Mesodermal cell (in vitro differentiated cells): ENCODE results near the gene RWDD4.
"Not testable (repeated sequence)": the region's sequence is repeated elsewhere in the genome, so short reads cannot be mapped to it uniquely, and the experiment has no call there.

Experiments used
- H3K27ac ChIP-seq: 2 replicates; pipeline ENCODE4 v1.7.0; 2013; ENCODE audit warnings: mild to moderate bottlenecking, low read depth, low read length, moderate library complexity; ENCODE audit not compliant: severe bottlenecking
- H3K36me3 ChIP-seq: 2 replicates; pipeline ENCODE4 v1.7.1; 2013; ENCODE audit warnings: mild to moderate bottlenecking, low read length, moderate library complexity; ENCODE audit not compliant: control insufficient read depth, insufficient read depth
- H3K4me1 ChIP-seq: one replicate; pipeline ENCODE4 v1.7.1; 2013; ENCODE audit warnings: mild to moderate bottlenecking, low read length; ENCODE audit not compliant: insufficient read depth, control insufficient read depth, poor library complexity, severe bottlenecking
- H3K4me3 ChIP-seq: 2 replicates; pipeline ENCODE4 v1.7.0; 2013; ENCODE audit warnings: low read length, control low read depth, mild to moderate bottlenecking; ENCODE audit not compliant: insufficient read depth, poor library complexity, severe bottlenecking; ENCODE audit errors: extremely low read depth
- H3K9me3 ChIP-seq: 2 replicates; pipeline ENCODE4 v1.7.1; 2013; ENCODE audit warnings: mild to moderate bottlenecking, low read length, moderate library complexity; ENCODE audit not compliant: control insufficient read depth
- WGBS, 2 experiments: methylation state at CpG; one replicate each; pipeline ENCODE4 v1.1.5; 2013; ENCODE audit warnings: missing lambda C conversion rate in 2 of 2; ENCODE audit not compliant: insufficient coverage in 2 of 2; 5-methylcytosine and 5-hydroxymethylcytosine counted together

RWDD4 gene

DNA sequence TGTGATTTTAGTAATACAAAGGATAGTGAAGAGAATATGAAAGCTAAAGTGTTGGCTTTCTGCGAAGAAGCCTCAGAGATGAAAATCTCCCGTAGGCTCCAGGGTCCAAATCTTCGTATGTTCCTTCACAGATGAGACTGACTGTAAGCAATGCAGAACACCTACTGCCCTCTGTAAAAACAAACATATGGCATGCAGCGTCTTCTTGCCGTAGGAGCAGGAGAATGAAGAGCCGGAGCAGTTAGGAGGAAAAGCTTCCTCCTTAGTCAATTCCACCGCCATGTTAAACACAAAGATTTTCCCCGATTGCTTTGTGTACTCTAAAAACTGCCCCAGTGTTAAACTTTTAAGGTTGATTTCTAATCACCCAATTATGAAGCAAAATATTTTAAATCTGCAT lies 22.5 kb downstream of the RWDD4 start:
- Histone ChIP-seq H3K9me3 (no peaks in the 10 kb centered on the region), H3K4me1 (no peaks in the 10 kb centered on the region), H3K36me3 (no peaks in the 10 kb centered on the region), H3K27ac (no peak overlapping the region), H3K4me3 (no peak overlapping the region)
- WGBS, 2 experiments, result 86 to 89% methylated on average over 7 to 8 of the region's 8 CpGs

DNA sequence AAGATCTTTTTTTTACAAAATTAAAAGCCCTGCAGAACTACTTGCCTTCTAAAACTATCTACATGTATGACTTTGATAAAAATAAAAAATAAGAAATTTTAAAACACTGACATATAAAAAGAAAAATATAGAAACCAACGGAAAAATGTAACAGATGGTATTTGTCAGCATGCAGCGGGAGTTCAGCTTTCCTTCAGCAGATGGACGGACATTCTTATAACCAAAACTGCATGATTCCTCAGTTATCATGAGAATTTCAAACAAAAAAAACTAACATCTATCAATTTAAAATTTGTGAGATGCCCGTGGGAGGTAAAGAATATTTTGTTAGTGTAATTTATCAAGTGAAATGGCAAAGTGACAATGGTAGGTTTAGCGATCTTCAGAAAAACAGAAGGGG lies 23.2 kb downstream of the RWDD4 start:
- Histone ChIP-seq H3K4me1 (no peaks in the 10 kb centered on the region), H3K36me3 (no peaks in the 10 kb centered on the region), H3K4me3 (no peak overlapping the region), H3K9me3 (no peaks in the 10 kb centered on the region), H3K27ac (peak overlapping the region; percentile 36)
- whole genome bisulfite sequencing, 2 experiments, result 95 to 100% methylated on average over 1 to 3 of the region's 5 CpGs

DNA sequence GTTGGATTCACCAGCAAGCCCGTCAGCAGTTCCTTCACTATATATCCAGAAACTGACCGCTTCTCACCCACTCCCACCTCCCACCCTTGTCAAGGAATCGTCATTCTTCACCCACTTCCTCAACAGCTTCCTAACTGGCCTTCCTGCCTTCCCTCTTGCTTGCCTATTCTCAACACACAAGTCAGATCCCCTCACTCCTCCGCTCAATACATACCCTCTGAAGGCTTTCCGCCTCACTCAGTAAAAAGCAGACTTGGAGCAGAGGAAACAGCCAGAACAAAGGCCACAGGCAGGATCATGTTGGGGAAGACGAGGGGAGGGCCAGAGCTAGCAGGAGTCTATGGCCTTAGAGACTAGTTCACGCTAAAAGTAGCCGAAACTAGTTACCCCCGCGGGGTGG lies 23.7 kb downstream of the RWDD4 start:
- 50 to 61% methylated on average over 5 to 6 of the region's 10 CpGs for WGBS, 2 experiments
- no peak overlapping the region for H3K4me3 ChIP-seq
- H3K4me1 ChIP-seq, result no peaks in the 10 kb centered on the region
- H3K9me3 ChIP-seq, result no peaks in the 10 kb centered on the region
- no peaks in the 10 kb centered on the region for H3K36me3 ChIP-seq
- peak overlapping the region; percentile 36 for H3K27ac ChIP-seq

DNA sequence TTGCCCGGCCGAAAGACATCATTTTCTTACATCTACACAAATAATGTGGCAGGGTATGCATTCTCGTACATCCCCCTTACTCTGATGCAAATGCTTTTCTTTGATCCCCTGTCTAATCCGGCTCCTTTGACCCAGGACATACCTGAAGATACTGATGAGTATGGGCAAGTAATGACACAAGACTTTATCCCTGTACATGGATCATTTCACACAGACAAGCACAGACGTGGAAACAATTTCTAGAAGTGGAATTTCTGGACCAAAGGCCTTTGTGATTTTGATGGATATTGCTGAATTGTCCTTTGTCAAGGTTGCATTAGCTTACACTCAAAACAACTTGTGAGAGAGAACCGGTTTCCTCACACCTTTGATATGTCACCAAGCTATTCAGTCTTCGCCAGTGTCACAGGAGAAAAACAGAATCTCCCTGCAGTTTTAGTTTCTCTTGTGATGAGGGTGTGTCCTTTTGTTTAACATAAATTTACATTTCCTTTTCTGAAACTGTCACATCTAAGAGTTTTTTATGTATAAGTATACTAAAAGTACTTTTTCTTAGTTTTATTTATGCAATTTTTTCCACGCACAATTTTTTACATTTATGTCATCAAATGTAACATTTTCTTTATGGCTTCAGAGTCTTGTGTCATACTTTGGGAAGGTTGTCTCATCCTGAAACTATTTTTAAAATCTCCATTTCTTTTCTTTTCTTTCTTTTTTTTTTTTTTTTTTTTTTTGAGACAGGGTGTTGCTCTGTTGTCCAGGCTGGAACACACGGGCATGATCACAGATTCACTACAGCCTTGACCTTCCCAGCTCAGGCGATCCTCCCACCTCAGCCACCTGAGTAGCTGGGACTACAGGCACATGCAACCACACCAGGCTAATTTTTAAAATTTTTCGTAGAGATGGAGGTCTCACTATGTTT lies 25.2 kb downstream of the RWDD4 start:
- H3K36me3 ChIP-seq, result no peaks in the 10 kb centered on the region
- H3K9me3 ChIP-seq, result no peaks in the 10 kb centered on the region
- WGBS, 2 experiments, result 81 to 89% methylated on average over 5 to 8 of the region's 11 CpGs
- H3K4me1 ChIP-seq, result no peaks in the 10 kb centered on the region
- H3K4me3 ChIP-seq, result no peak overlapping the region
- H3K27ac ChIP-seq, result no peak overlapping the region

DNA sequence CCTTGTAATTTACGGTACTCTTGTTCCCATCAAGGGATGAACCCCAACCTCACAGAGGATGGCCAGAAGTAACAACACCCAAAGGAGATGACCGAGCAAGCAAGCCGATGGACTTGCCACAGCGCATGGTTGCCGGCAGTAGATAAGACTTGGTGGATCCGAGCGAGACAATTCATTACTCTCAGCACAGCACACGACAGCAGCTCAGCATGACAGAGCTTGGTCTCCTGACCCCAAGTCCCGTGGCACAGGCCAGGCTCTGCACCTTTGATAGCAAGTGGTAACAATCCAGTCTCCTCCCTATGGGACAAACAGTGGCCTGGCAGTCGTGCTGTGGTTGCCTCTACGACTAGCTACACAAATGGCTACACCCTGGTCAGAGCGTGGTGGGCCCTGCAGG lies 26.3 kb downstream of the RWDD4 start:
- H3K4me3 ChIP-seq, result no peak overlapping the region
- no peak overlapping the region for H3K27ac ChIP-seq
- no peaks in the 10 kb centered on the region for H3K36me3 ChIP-seq
- no peaks in the 10 kb centered on the region for H3K9me3 ChIP-seq
- no peaks in the 10 kb centered on the region for H3K4me1 ChIP-seq
- WGBS, 2 experiments, result 86 to 93% methylated on average over 12 of the region's 12 CpGs

DNA sequence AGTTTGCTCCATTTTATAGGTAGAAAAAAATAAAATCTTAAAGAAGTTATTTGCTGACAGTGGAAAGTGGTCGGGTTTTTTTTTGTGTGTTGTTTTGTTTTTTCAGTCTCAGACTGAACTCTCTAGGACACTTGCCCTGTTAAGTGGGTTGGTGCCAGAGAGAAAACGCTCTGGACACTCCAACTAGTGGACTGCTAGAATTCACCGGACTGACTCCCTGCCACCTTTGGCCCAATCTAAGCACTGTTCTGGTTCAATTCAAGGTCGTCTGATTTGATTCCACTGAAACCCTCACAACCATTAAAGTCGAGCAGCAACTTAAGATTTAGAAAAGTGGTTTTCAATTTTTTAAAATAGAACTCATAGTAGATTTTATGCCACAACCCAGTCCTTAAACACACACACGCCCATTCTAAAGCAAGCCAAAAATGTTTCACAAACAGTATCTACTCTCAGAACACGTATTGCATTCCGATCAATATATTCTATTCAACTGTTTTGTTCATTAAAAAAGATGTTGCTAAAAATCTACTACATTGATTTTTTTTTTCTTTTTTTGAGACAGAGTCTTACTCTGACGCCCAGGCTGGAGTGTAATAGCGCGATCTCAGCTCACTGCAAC lies 27.3 kb downstream of the RWDD4 start:
- no peaks in the 10 kb centered on the region for H3K9me3 ChIP-seq
- WGBS, 2 experiments, result 92 to 100% methylated on average over 3 to 7 of the region's 11 CpGs
- H3K27ac ChIP-seq, result no peak overlapping the region
- no peaks in the 10 kb centered on the region for H3K36me3 ChIP-seq
- H3K4me1 ChIP-seq, result no peaks in the 10 kb centered on the region
- H3K4me3 ChIP-seq, result no peak overlapping the region

DNA sequence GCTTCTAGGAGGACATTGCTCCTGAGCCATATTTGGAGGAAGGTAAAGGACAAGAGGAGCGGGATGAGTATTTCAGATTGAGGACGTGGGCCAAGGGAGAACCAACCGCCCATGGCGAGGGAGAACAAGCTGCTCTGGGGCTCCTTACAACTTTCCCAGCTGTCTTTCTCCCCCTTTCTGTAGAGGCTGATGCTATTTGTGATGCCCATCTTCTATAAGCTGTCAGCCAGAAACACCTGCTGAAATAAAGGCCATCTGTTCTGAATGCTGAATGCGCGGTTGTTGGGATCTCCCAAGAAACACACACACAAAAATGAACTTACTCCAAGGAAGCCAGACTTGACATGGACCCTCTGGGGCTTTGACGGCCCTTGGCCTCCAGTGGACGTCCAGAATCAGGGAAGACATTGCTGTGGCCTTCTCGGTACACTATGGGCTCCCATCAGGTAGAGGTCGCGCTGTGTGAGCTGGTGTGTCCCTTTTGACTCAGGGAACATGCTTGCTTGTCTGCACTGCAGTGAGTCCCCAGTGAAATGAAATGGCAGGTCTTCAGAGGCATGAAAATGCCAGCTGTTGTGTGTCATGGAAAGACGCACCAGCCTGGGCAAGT lies 30.9 kb downstream of the RWDD4 start:
- Histone ChIP-seq H3K4me3 (no peak overlapping the region), H3K27ac (no peak overlapping the region), H3K4me1 (no peaks in the 10 kb centered on the region), H3K9me3 (no peaks in the 10 kb centered on the region), H3K36me3 (no peaks in the 10 kb centered on the region)
- 85 to 90% methylated on average over 7 to 11 of the region's 12 CpGs for WGBS, 2 experiments

DNA sequence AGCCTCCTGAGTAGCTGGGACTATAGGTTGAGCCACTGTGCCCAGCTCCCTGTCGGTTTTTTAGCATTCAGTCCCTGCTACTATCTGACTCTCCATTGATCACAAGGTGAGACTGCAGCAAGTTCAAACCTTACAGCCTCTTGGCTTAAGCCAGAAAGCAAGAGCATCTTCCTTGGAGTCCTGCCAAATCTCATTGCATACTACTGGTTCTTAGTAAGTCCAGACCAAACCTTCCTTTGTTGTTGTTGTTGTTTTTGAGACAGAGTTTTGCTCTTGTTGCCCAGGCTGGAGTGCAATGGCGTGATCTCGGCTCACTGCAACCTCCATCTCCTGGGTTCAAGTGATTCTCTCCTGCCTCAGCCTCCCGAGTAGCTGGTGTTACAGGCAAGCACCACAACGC lies 31.7 kb downstream of the RWDD4 start:
- H3K4me1 ChIP-seq, H3K27ac ChIP-seq, H3K9me3 ChIP-seq, H3K36me3 ChIP-seq, H3K4me3 ChIP-seq: not testable (repeated sequence)
- WGBS, 2 experiments, result 78 to 88% methylated on average over 3 to 4 of the region's 5 CpGs

DNA sequence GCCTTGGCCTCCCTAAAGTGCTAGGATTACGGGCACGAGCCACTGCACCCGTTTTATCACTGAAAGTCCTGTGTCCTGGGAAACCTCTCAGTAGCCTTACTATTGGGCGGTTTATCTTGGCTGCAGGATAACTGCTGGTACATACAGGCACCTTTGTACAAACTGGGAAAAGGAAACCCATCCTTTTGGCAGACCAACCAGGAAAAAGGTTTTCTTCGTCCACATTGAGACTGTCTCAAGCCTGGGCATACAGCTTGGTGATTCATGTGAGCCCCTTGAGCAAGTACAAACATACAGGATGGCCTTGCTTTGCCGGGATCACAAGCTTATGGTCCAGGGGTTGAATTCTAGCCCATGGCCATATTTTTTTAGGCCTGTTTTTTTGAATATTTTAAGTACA lies 32.8 kb downstream of the RWDD4 start:
- H3K36me3 ChIP-seq, result no peaks in the 10 kb centered on the region
- WGBS, 2 experiments, result 92 to 96% methylated on average over 6 of the region's 6 CpGs
- H3K4me1 ChIP-seq, result no peaks in the 10 kb centered on the region
- no peak overlapping the region for H3K27ac ChIP-seq
- no peak overlapping the region for H3K4me3 ChIP-seq
- H3K9me3 ChIP-seq, result no peaks in the 10 kb centered on the region

DNA sequence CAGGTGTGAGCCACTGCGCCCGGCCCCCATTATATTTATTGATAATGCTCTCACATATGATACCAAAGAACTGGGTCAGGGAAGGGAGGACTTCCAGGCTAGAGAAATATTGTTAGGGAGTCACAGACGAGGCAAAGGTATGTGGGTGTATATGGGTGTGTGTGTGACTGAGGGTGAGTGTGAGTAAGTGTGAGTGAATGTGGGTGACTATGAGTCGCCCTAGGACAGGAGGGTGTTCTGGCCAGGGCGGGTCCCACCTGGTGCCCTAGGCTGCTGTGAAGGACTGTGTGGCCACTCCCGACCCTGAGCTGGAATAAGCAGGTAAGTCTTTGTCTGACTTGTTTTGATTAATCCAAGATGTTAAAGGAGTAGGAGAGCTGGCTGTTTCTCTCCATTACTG lies 34.4 kb downstream of the RWDD4 start:
- Histone ChIP-seq H3K4me1 (no peaks in the 10 kb centered on the region), H3K4me3 (no peak overlapping the region), H3K27ac (no peak overlapping the region), H3K36me3 (no peaks in the 10 kb centered on the region), H3K9me3 (no peaks in the 10 kb centered on the region)
- WGBS, 2 experiments, result 89 to 95% methylated on average over 4 of the region's 6 CpGs

DNA sequence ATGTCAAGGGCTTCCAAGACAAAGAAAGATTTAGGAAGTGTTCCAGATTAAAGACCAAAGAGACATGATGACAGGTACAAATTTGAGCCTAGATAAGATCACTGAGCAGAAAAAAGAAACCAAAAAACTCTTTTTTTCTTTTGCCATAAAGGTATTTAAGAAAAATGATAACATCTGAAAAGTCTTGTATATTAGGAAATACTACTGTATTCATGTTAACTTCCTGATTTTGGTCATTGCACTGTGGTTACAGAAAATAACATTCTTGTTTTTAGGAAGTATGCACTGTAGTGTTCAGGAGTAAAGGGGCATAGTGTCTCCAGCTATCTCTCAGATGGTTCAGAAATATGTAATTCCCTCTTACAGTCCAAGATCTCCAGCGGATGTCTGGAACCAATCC lies 37.1 kb downstream of the RWDD4 start:
- WGBS, 2 experiments, result 100% methylated on average over 1 of the region's 1 CpG; no CpG with 5 or more reads in 1 of the 2 experiments
- Histone ChIP-seq H3K4me1 (no peaks in the 10 kb centered on the region), H3K36me3 (no peaks in the 10 kb centered on the region), H3K4me3 (no peak overlapping the region), H3K9me3 (no peaks in the 10 kb centered on the region), H3K27ac (no peak overlapping the region)
